Endothelial cell of umbilical vein (primary cell): ENCODE results near the gene FAM131C. TPM values are rescaled to one million over a fixed set of nuclear protein-coding genes. Genes with fewer than 3 reads are reported as not detected.

Experiments used
- BruUV-seq: library from RNA; stranded (reverse); fragments of 400-500 nt; replicated peaks from 2 replicates; lab custom pipeline; 2021; lab: Mats Ljungman, UMichigan
- CTCF ChIA-PET: fragments of 300-600, 350-600 bp; sonication (Branson Sonifier 250); formaldehyde crosslinking; loops from one replicate; lab custom pipeline; 2021; ENCODE audit warnings: antibody characterized with exemption, inconsistent platforms; lab: Charles Lee
- POLR2A ChIA-PET: fragments of 300-600, 350-600 bp; sonication (Branson Sonifier 250); formaldehyde crosslinking; loops from one replicate; lab custom pipeline; 2021; ENCODE audit warnings: antibody characterized with exemption, inconsistent platforms; lab: Charles Lee
- DNase-seq: peaks from one replicate; pipeline ENCODE4 v3.0.0-alpha.2; 2011; ENCODE audit warnings: low read depth, low spot score
- FAIRE-seq: peaks from 2 replicates; lab custom pipeline; 2011; peaks lifted over from hg19 to GRCh38; lab: Jason Lieb, UNC
- H2AFZ ChIP-seq: 2 replicates; pipeline ENCODE4 v1.6.0; 2012; ENCODE audit warnings: low read depth, low read length, control low read depth, inconsistent platforms
- H3K27ac ChIP-seq: 2 replicates; pipeline ENCODE4 v1.5.1; 2011; ENCODE audit warnings: low read depth, mild to moderate bottlenecking, control low read depth, low read length, moderate library complexity; ENCODE audit not compliant: insufficient read depth
- H3K27me3 ChIP-seq, 2 experiments: 2 replicates each; pipeline versions ENCODE4 v1.6.0 to v1.6.1; 2011; ENCODE audit warnings: low read length in 2 of 2, mixed read lengths in 1 of 2; ENCODE audit not compliant: control insufficient read depth in 2 of 2, insufficient read depth in 2 of 2
- H3K36me3 ChIP-seq, 2 experiments: 2 replicates in 1 of 2; 3 replicates in 1 of 2; pipeline ENCODE4 v1.5.1; 2011; ENCODE audit warnings: low read length in 2 of 2, mild to moderate bottlenecking in 1 of 2, moderate library complexity in 1 of 2; ENCODE audit not compliant: control insufficient read depth in 2 of 2, insufficient read depth in 2 of 2; ENCODE audit errors: extremely low read depth in 1 of 2
- H3K4me1 ChIP-seq: 3 replicates; pipeline ENCODE4 v1.5.1; 2011; ENCODE audit warnings: mild to moderate bottlenecking, low read length; ENCODE audit not compliant: control insufficient read depth, insufficient read depth; ENCODE audit errors: extremely low read depth
- H3K4me2 ChIP-seq: 2 replicates; pipeline ENCODE4 v1.6.1; 2011; ENCODE audit warnings: low read length, control low read depth, mixed read lengths; ENCODE audit not compliant: insufficient read depth
- H3K4me3 ChIP-seq, 3 experiments: fragments of 200-600 bp in 1 of 3; sonication (generic), shearing (Covaris generic) in 1 of 3; replicated peaks in 1 of 3; 2 replicates each; pipeline ENCODE4 v1.5.1; 2011 to 2016; ENCODE audit warnings: control low read depth in 3 of 3, low read length in 3 of 3, mild to moderate bottlenecking in 2 of 3, inconsistent platforms in 1 of 3, low read depth in 1 of 3, moderate library complexity in 1 of 3; ENCODE audit not compliant: insufficient read depth in 1 of 3
- H3K79me2 ChIP-seq: 2 replicates; pipeline ENCODE4 v1.6.0; 2012; ENCODE audit warnings: low read length, inconsistent platforms; ENCODE audit not compliant: control insufficient read depth, insufficient read depth
- H3K9ac ChIP-seq: replicated peaks from 2 replicates; pipeline ENCODE3; 2011; ENCODE audit warnings: low read length, control low read depth; ENCODE audit not compliant: insufficient read depth; ENCODE audit errors: extremely low read depth
- H3K9me1 ChIP-seq: replicated peaks from 3 replicates; pipeline ENCODE4 v1.6.0; 2011; ENCODE audit warnings: mild to moderate bottlenecking, low read length; ENCODE audit not compliant: control insufficient read depth, insufficient read depth; ENCODE audit errors: extremely low read depth
- H3K9me3 ChIP-seq: replicated peaks from 2 replicates; pipeline ENCODE4 v1.5.1; 2012; ENCODE audit warnings: low read length, inconsistent platforms; ENCODE audit not compliant: control insufficient read depth, insufficient read depth
- H4K20me1 ChIP-seq: replicated peaks from 2 replicates; pipeline ENCODE3; 2011; ENCODE audit warnings: mild to moderate bottlenecking, low read length; ENCODE audit not compliant: control insufficient read depth, insufficient read depth; ENCODE audit errors: extremely low read depth
- EZH2 ChIP-seq: IDR thresholded peaks from 2 replicates; pipeline ENCODE4 v1.6.1; 2012; ENCODE audit warnings: borderline replicate concordance, low read depth, mild to moderate bottlenecking, moderate library complexity, low read length, inconsistent platforms; ENCODE audit not compliant: severe bottlenecking
- FOS ChIP-seq: IDR thresholded peaks from 2 replicates; pipeline ENCODE4 v1.6.1; 2011; ENCODE audit warnings: mild to moderate bottlenecking, low read length, moderate library complexity, borderline replicate concordance; ENCODE audit not compliant: insufficient read depth
- GATA2 ChIP-seq: IDR thresholded peaks from 2 replicates; pipeline ENCODE4 v1.7.0; 2011; ENCODE audit warnings: low read depth, mild to moderate bottlenecking, moderate library complexity, mixed read lengths, low read length; ENCODE audit not compliant: insufficient read length, insufficient read depth
- JUN ChIP-seq: IDR thresholded peaks from 2 replicates; pipeline ENCODE4 v1.6.1; 2011; ENCODE audit warnings: borderline replicate concordance, low read depth; ENCODE audit not compliant: insufficient read length, insufficient read depth
- MYC ChIP-seq: IDR thresholded peaks from one replicate; pipeline ENCODE4 v1.6.1; 2011; ENCODE audit warnings: mild to moderate bottlenecking, low read depth, low read length
- POLR2A ChIP-seq: IDR thresholded peaks from 2 replicates; pipeline ENCODE4 v1.6.1; 2012; ENCODE audit warnings: low read depth, mild to moderate bottlenecking, control low read depth, low read length
- POLR2AphosphoS5 ChIP-seq: IDR thresholded peaks from 2 replicates; pipeline ENCODE4 v1.6.1; 2012; ENCODE audit warnings: low read depth, mild to moderate bottlenecking, control low read depth, low read length, moderate library complexity; ENCODE audit not compliant: insufficient read depth
- dilution Hi-C: fragments of 300-500 bp; cut with MboI; formaldehyde crosslinking; loops from one replicate; pipeline ENCODE4 v1.15.0; 2019; ENCODE audit warnings: low sequenced_read_pairs; ENCODE audit not compliant: extremely low pct_ligation_motif_present
- intact Hi-C: fragments of 100-400 bp; cut with micrococcal nuclease; formaldehyde crosslinking; loops from one replicate; pipeline ENCODE4 v1.10.0; 2022
- polyA plus RNA-seq, 4 experiments: library from polyadenylated mRNA; depleted of rRNA in 3 of 4; stranded (reverse) in 3 of 4; unstranded in 1 of 4; fragments of >200 nt; gene quantifications; 2 replicates each; pipeline versions ENCODE4 v1.2.1 to v1.2.3, GENCODE V29; 2011 to 2012; ENCODE audit warnings: missing spikeins in 1 of 4
- total RNA-seq: library from RNA; stranded (reverse); gene quantifications from 2 replicates; pipeline ENCODE4 v1.2.3, GENCODE V29; 2021
- TF ChIP-seq, protein P1 (sequence below): IDR thresholded peaks from 2 replicates; pipeline ENCODE4 v1.6.1; 2011; ENCODE audit not compliant: insufficient read depth, insufficient read length
- TF ChIP-seq, protein P2 (sequence below), 2 donors: IDR thresholded peaks; 1 replicate in 1 of 2; 2 replicates in 1 of 2; pipeline ENCODE4 v1.5.1; 2011; ENCODE audit warnings: low read length in 2 of 2, mild to moderate bottlenecking in 2 of 2, moderate library complexity in 2 of 2, control low read depth in 1 of 2, inconsistent platforms in 1 of 2, low read depth in 1 of 2; ENCODE audit not compliant: insufficient read depth in 1 of 2; ENCODE audit errors: extremely low read depth in 1 of 2

FAM131C gene
- total and polyA plus RNA-seq, 2 donors (not counting 3 experiments of a cell fraction or from before 2014, with no cell fraction given): 0.23 TPM; not detected in 1

DNA sequence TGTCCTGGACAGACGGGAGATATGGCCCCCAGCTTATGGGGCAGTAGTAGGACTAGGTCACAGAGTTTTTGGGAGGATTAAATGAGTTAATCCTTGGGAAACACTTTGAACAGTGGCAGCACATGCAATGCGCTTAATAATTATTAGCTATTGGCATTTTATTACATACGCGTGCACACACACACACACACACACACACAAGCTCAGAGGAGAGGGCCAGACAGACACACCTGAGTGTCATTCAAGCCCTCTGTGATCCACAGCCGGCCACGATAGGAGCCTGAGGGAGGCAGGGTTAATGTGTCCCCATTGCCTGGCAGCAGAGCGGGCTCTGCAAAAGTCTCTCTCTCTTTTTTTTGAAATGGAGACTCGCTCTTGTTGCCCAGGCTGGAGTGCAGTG is 44.5 kb upstream of the FAM131C start:
- no peak for DNase-seq
- H3K9me3 ChIP-seq: no peaks in the 10 kb centered on the region
- no peaks in the 10 kb centered on the region for H3K9me1 ChIP-seq
- H3K9ac ChIP-seq: no peak overlapping the region
- H3K27me3 ChIP-seq: no peaks in the 10 kb centered on the region
- intact Hi-C loops: no loop called here
- POLR2A ChIA-PET: no interaction called here
- no peaks in the 10 kb centered on the region for H3K79me2 ChIP-seq
- no TSS peak for BruUV-seq
- H3K4me1 ChIP-seq: no peaks in the 10 kb centered on the region
- H4K20me1 ChIP-seq: no peaks in the 10 kb centered on the region
- H3K4me2 ChIP-seq: no peak overlapping the region
- CTCF ChIA-PET: interaction anchor here (0.6 to 2.1 kb wide), 7 partner anchors 8 to 68 kb away, joined by 3 to 13 read pairs (median 4); no protein-coding TSS in a partner anchor
- no peak overlapping the region for H2AFZ ChIP-seq
- no peak overlapping the region for H3K4me3 ChIP-seq
- dilution Hi-C loops: no loop called here
- no peak overlapping the region for H3K27ac ChIP-seq
- H3K36me3 ChIP-seq: peaks cover 0 to 6% of the 10 kb centered on the region in 2 experiments
- FAIRE-seq: no peak
- no peak for TF ChIP-seq JUN
- no peak for TF ChIP-seq POLR2AphosphoS5
- no peak for TF ChIP-seq EZH2
- TF ChIP-seq, protein P1, sequence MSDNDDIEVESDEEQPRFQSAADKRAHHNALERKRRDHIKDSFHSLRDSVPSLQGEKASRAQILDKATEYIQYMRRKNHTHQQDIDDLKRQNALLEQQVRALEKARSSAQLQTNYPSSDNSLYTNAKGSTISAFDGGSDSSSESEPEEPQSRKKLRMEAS: no peak
- no peak for TF ChIP-seq GATA2
- TF ChIP-seq POLR2A: no peak
- TF ChIP-seq, protein P2, sequence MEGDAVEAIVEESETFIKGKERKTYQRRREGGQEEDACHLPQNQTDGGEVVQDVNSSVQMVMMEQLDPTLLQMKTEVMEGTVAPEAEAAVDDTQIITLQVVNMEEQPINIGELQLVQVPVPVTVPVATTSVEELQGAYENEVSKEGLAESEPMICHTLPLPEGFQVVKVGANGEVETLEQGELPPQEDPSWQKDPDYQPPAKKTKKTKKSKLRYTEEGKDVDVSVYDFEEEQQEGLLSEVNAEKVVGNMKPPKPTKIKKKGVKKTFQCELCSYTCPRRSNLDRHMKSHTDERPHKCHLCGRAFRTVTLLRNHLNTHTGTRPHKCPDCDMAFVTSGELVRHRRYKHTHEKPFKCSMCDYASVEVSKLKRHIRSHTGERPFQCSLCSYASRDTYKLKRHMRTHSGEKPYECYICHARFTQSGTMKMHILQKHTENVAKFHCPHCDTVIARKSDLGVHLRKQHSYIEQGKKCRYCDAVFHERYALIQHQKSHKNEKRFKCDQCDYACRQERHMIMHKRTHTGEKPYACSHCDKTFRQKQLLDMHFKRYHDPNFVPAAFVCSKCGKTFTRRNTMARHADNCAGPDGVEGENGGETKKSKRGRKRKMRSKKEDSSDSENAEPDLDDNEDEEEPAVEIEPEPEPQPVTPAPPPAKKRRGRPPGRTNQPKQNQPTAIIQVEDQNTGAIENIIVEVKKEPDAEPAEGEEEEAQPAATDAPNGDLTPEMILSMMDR (IDR thresholded peaks at IDR 0.05; ENCODE audit: extremely low read depth in 1 of 2, insufficient read depth in 1 of 2, low read depth in 1 of 2, low read length in 2 of 2): no peak
- TF ChIP-seq MYC: no peak
- no peak for TF ChIP-seq FOS
